Measurements from ENCODE around the gene ADAMTS13. TPM values are rescaled to one million over a fixed set of nuclear protein-coding genes. Genes with fewer than 3 reads are reported as not detected.
A peak's percentile ranks its signal among the peaks of the same experiment; 100 is the strongest.
"Not testable (repeated sequence)": the region's sequence is repeated elsewhere in the genome, so short reads cannot be mapped to it uniquely, and the experiment has no call there.

ADAMTS13 gene
- total RNA-seq, 1 donor from 2014 or later, result 21.4 TPM

DNA sequence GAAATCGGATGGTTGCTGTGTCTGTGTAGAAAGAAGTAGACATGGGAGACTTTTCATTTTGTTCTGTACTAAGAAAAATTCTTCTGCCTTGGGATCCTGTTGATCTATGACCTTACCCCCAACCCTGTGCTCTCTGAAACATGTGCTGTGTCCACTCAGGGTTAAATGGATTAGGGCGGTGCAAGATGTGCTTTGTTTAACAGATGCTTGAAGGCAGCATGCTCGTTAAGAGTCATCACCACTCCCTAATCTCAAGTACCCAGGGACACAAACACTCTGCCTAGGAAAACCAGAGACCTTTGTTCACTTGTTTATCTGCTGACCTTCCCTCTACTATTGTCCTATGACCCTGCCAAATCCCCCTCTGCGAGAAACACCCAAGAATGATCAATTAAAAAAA lies 30.7 kb upstream of the ADAMTS13 start:
- not testable (repeated sequence) for ATAC-seq; DNase-seq (ENCODE audit: low spot score)

DNA sequence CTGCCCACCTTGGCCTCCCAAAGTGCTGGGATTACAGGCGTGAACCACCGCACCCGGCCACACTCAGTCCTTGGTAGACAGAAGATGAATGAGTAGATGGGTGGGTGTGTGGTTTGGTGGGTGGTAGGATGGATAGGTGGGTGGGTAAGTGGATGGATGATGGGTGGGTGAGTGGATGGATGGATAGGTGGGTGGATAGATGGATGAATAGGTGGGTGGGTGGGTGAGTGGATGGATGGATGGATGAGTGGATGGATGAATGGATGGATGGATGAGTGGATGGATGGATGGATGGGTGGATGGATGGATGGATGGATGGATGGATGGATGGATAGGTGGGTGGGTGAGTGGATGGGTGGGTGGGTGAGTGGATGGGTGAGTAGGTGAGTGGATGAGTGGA lies 29.9 kb upstream of the ADAMTS13 start:
- DNase-seq (ENCODE audit: low spot score); ATAC-seq: not testable (repeated sequence)

DNA sequence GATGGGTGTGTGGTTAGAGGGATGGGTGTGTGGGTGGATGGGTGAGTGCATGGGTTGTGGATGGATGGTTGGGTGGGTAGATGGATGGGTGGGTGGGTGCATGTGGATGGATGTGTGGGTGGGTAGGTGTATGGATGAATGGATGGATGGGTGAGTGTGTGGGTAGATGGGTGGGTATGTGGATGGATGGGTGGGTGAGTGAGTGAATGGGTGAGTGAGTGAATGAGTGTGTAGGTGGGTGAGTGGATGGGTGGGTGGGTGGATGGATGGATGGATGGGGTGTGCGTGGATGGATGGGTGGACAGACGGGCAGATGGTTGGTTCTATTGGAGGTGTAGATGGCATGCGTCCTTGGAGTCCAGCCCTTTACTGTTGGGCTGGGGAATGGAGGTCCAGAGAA lies 28.8 kb upstream of the ADAMTS13 start:
- no peak for DNase-seq (ENCODE audit: low spot score)
- ATAC-seq, result no peak

DNA sequence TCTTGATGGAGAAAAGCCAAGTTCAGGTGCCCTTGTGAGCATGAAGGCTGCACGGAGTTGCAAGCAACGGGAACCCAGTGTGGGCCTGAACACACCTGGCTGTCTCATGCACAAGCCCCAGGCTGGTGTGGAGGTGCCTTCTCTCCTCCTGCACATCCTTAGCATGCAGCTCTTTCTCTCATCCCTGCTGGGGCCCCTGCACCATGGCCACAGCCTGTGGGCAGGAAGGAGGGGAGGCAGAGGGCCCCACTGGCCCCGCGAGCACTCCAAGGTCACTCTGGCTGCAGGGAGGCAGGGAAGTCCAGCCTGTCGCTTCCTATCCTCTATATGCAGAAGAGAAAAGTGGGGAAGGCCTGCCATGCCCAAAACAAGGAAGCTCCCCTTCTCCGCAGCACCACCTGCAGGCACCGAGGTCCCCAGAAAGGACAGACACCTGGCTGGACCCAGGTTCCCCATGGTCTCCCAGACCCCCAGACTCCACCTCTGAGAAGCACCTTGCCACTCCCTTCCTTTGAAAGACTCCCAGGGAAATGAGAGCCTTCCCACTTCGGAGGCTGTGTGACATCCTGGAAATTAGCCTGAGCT lies 27.4 kb upstream of the ADAMTS13 start:
- ATAC-seq, result peak; percentile 24

DNA sequence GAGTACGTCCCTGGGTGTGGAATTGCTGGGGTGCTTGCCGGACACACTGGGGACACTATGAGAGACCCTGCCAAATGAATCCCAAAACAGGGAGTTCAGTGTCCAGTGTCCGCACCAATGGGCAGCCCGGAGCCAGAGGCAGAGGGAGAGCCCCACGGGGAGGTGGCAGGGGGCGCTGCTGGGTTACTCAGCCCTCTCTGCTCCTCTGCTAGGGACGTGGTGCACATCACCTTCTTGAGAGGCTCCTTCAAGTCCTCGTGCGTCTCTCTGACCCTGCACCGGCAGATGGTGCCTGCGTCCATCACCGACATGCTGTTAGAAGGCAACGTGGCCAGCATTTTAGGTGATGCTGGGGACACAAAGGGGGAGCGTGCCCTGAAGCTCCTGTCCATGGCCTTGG lies 25.2 kb upstream of the ADAMTS13 start:
- ATAC-seq (peak; percentile 45), DNase-seq (ENCODE audit: low spot score) (no peak)

More for the DNA sequence above, 27.4 kb upstream of the ADAMTS13 start:
- no peak for DNase-seq (ENCODE audit: low spot score)

DNA sequence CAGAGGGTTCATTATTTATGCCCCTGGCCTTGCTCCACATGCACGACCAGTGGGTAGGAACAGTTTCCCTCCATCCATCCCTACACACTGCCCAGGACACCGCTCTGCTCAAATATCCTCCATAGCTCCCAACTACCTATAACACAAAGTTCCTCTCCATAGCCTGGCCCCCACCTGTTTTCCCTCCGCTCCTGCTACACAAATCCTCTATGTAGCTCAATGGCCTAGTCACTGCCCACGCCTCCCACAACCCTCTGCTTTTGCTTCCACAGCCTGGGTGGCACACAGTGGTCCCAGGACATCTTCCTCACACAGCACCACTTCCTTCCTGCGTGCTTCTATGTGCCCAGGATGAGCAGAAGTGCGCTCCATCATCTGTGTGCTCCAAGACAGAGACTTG lies 24.8 kb upstream of the ADAMTS13 start:
- no peak for ATAC-seq
- DNase-seq (ENCODE audit: low spot score), result no peak

DNA sequence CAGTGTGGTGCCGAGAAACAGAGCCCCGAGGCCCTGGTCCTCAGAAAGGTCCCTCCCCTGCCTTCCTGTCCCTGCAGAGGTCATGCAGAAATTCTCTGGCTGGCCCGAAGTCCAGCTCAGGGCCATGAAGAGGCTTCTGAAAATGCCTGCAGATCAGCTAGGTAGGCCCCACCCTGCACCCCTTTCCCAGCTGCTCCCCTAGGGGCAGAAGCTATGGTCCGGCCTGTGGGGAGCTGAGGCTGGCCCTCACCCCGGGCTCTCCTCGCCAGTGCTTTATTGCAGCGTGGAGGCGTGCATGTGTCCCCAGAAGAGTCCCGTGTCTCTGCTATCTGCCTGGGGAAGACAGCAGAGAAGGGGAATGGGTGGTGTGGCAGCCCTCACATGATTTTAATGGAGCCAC lies 24.3 kb upstream of the ADAMTS13 start:
- ATAC-seq, result no peak
- no peak for DNase-seq (ENCODE audit: low spot score)

DNA sequence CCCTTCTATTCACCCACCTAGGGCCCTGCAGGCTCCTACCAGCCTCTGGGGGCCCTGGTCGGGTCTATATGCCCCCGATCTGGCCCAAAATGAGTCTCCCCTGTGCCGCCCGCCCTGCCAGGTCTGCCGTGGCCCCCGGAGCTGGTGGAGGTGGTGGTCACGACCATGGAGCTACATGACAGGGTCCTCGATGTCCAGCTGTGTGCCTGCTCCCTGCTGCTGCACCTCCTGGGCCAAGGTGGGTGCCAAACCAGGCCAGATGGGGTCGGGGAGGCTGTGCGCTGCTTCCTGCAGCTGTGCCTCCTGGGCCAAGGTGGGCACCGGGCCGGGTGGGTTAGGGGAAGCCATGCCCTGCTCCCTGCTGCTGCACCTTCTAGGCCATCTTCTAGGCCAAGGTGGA lies 21.9 kb upstream of the ADAMTS13 start:
- ATAC-seq, result no peak
- no peak for DNase-seq (ENCODE audit: low spot score)

DNA sequence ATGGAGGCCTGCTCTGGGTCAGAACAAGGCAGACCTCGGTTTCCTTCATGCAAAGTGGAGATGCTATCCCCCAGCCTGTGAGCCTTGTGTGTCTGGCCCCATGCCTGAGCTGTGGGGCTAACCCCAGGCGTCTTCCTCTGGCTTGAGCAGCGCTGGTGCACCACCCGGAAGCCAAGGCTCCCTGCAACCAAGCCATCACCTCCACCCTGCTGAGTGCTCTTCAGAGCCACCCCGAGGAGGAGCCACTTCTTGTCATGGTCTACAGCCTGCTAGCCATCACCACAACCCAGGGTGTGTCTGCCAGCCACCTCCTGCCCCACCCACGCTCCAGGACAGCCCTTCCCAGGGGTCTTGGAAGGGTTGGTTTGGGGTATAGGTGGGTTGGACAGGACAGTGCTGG lies 20.6 kb upstream of the ADAMTS13 start:
- no peak for DNase-seq (ENCODE audit: low spot score)
- ATAC-seq, result no peak

DNA sequence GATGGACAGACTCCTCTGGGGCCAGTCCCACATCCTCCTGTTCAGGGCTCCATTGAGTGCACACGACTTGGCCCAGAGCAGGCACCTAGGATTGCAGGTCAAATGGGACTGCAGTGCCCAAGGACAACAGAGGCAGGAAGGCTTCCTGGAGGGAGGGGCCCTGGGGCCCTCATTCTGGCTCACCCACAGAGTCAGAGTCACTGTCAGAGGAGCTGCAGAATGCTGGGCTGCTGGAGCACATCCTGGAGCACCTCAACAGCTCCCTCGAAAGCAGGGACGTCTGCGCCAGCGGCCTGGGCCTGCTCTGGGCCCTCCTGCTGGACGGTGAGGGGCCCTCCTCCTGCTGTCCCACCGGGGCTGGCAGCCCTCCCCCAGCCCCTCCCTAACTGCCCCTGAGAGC lies 19.5 kb upstream of the ADAMTS13 start:
- no peak for ATAC-seq
- DNase-seq (ENCODE audit: low spot score), result no peak

DNA sequence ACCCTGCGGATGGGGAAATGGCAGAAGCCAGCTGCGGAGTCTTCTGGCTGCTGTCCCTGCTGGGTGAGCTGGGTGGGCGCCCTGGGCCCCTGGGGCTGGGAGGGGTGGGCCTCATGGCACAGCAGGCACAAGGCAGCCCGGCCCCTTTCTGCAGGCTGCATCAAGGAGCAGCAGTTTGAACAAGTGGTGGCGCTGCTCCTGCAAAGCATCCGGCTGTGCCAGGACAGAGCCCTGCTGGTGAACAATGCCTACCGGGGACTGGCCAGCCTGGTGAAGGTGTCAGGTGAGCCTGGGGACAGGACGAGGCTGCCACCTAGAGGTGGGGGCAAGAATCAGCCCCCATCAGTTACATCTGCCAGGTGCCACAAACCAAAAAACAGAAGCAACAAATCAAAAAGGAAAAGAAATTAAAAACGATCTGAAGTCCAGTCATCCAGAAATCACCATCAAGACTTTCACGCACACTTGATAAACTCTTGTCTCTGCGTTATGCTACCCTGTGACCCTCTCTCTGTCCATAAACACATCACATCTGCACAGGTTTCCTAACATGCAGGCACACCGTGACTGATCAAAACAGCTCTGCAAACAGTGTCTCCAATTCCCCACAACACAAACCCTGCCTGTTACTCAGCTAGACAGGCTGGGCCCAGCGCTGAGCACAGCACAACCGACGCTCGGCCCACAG lies 18.3 kb upstream of the ADAMTS13 start:
- ATAC-seq (peak; percentile 77), DNase-seq (ENCODE audit: low spot score) (peak; percentile 59)

DNA sequence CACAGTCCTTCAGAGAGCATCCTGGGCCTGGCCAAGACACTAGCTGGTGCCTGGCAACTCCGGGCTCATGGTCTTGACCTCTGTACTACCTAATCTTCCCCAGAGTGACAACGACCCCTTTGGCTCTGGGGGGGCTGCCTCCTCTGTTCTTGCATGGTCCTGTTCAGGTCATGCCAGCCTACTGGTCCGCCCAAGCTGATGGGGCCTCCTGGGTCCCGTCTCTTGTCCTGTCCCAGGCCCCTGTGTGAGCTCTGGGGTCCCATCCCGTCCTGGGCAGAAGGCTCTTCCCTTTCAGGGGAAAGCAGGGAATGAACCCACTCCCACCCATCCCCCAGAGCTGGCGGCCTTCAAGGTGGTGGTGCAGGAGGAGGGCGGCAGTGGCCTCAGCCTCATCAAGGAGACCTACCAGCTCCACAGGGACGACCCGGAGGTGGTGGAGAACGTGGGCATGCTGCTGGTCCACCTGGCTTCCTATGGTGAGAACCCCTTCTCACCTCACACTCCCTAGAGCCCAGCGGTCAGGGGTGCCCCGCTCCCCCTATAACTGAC lies 17.6 kb upstream of the ADAMTS13 start:
- DNase-seq (ENCODE audit: low spot score), result no peak
- ATAC-seq, result no peak

DNA sequence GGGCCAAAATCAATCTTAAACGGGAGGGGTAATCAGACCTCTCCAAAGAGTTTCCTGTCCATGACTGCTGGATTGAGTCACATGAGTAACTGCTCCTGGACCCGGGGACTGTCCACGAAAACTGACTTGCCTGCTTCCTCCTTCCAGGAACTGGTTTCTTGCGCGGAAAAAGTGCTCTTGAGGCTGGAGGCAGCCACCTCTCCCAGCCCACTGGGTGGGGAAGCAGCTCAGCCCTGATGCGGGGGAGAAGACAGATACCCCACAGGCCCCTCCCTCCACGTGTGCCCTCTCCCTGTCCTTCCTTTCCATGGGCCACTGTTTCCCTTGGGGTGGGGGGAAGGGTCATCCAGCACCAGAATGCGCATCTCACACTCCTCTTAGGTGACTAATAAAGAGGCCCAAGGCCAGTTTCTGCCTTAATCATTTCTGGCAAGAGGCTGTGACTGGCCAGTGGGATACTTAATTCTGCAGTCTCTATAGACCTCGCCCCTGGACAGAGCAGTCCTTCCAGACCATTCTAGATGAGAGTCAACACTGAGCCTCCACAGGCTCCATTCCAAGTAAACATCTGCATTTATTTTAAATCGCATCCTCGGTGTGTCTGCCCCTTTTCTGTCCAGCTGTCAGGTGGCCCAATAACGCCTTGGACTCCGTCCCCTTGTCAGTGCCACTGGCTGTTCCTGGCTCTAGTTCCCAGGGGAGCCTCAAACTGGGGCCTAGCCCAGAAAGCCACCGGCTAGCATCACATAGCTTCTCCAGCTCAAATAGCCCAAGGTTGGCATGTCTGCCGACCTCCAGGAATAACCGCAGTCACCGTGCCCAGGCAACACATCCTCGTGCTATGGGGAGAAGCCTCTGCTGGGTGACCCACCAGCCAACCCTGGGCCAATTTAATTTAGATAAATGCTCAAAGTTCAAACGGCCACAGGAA lies 16.4 kb upstream of the ADAMTS13 start:
- ATAC-seq (peak; percentile 16), DNase-seq (ENCODE audit: low spot score) (no peak)

DNA sequence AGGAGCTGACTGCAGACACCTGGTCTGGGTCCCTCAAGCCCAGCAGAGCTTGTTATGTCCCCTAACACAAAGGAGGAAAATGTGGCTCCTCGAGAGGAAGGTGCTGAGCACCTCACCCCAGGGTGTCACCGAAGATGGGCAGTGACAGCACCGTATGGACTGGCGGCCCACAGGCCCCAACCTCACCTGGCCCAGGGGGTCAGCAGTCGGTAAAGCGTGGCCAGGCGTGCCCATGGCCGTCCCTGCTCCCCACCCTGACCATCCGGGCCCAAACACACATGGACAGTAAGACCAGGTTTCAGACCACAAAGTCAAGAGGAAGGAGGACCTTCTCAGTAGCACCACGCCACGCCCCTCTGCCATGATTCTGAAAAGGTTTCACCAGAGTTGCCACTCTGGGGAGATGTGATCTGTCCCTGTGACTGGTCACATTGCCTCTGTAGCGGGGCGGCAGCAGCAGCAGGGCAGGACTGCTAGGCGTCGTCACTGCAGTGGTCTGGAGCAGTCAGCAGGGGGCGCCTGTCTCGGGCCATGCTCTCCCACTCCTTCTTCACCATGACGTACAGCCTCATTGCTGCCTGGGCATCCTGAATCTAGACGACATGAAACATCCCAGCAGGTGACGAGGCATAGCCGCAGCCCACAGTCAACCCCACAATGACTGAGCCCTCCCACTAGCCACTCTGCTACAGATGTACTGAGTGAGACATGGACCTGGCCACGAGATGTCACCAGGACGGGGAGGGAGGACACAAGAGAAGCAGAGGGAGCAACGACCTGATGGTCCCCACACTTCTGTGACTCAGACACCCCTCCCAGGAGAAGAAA lies 15.5 kb upstream of the ADAMTS13 start:
- DNase-seq (ENCODE audit: low spot score) (peak; percentile 74), ATAC-seq (peak; percentile 90)

DNA sequence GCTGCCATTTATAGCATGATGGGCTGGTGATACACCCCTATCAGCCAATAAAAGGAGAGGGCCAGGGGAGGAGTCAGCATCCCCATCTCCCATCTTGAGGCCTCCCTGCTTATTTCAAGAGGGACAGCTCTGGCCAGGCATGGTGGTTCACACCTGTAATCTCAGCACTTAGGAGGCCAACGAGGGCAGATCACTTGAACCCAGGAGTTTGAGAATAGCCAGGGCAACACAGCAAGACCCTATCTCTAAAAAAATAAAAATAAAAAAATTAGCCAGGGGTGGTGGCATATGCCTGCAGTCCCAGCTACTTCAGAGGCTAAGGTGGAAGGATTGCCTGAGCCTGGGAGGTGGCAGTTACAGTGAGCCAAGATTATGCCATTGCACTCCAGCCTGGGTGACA lies 14.1 kb upstream of the ADAMTS13 start:
- ATAC-seq (no peak), DNase-seq (ENCODE audit: low spot score) (no peak)

DNA sequence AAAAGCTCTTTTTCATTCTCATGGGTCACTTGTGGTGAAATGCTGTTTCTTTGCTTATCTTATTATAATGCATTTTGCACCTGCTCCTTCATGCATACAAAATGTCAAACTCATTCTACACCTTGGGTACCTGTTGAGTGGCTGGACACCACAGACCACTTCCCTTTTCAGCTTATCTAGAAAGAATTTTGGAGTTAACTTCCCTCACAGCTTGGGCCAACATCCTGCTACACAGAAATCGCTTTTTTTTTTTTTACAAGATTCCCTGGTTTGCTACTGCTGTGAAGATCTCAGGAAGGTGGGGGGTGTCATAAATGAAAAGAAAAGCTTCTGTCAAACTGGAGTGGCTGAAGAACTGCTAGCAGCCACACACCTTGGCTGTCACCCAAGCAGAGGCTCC lies 7.0 kb upstream of the ADAMTS13 start:
- ATAC-seq, result no peak
- no peak for DNase-seq (ENCODE audit: low spot score)

DNA sequence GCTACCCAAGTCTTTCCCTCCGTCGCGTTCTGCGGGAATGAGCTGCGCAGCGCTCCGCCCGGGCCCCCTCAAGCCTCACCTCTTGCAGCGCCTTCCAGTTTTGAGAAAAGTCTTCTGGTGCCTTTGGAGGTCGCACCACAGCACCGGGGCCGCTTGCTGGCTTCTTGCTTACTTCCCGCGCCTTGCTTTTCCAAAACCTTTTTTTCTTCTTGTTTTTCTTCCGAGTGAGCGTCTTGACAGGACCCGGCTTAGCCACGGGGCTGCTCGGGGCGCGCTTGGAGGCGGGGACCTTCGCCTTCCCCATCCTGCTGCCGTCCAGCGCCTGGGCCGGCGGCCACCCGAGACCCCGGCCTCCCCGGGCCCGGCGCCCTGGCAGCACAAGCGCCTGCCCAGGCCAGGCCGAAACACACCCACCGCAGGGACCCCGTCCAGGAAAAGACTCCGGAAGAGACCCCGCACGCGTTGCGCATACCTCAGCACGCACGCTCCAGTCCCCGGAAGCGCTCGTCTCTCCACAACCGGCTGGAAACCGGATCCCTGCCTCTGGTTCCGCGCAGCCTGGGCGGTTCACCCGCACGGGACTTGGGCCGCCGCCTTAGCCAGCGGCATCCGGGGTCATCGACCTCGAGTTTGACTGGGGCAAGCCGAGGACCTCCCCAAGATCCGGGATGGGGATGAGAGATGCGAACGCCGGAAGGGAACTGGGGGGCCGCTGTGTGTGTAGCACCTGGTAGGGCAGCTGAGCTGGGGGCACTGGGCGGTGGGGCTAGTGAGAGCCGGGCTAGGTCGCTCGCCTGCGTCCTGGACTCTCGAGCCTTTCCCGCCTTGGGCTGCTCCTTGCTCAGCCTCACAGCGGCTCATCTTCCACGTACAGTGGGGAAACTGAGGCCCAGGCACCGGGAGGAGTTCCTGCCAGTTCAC lies 4.4 kb upstream of the ADAMTS13 start, which contains the start of gene REXO4:
Gene REXO4 (minus strand): TSS at position 470 of the 921 bp plus-strand sequence. CDS start 166 bp downstream, at position 304.
- peak; percentile 94 for ATAC-seq

DNA sequence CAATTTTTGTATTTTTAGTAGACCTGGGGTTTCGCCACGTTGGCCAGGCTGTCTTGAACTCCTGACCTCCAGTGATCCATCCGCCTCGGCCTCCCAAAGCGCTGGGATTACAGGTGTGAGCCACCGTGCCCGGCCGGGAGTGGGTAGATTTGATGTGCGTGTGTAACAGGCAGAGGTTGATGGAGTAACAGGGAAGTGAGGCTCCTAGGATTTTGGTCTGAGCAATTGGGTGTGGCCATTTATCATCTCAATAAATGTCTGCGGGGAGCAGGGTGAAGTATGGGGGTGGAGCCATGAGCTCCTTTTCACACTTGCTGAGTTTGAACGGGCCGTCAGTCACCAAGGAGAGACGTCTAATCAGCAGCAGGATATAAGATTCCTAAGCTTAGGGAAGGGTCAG lies 3.2 kb upstream of the ADAMTS13 start:
- no peak for DNase-seq (ENCODE audit: low spot score)
- ATAC-seq, result no peak

More for the DNA sequence above, 4.4 kb upstream of the ADAMTS13 start, which contains the start of gene REXO4:
- peak; percentile 87 for DNase-seq (ENCODE audit: low spot score)

DNA sequence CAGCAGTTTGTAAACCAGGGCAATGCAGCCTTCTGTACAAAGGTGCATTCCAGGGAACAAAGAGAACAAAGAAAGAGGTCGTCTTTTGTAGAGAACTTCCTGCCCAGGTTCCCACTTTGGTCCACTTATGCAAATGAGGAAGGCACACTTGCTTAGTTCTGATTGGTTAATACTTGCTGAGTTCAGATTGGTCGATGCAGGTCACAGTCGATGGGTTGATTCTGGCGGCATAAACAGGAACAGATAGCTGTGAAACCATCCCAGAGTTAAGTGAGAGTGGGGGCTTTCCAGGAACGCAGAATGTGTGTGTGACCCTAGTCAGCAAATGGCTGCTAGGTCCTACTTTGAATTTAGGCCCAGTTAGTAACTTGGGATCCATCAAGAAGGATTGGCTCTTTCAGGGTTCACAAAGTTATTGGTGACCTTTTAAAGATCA lies 1.8 kb upstream of the ADAMTS13 start:
- no peak for ATAC-seq
- DNase-seq (ENCODE audit: low spot score), result no peak
